Calu3 (cell line): ENCODE data around the gene ARHGAP6. TPM values are rescaled to one million over a fixed set of nuclear protein-coding genes. Genes with fewer than 3 reads are reported as not detected.

Source experiments
- BruUV-seq: library from RNA; stranded (reverse); fragments of 400-500 nt; replicated peaks from 2 replicates; lab custom pipeline; 2021; lab: Mats Ljungman, UMichigan
- CTCF ChIA-PET: fragments of 300-600 bp; sonication (Branson Sonifier 250); formaldehyde crosslinking; loops from one replicate; lab custom pipeline; 2022; ENCODE audit warnings: antibody characterized with exemption; lab: Charles Lee
- DNase-seq: peaks from one replicate; pipeline ENCODE4 v3.0.0; 2022
- H3K27ac Mint-ChIP-seq: one replicate; pipeline ENCODE4 v1.8.0; 2022; ENCODE audit warnings: mixed read lengths; ENCODE audit not compliant: unreplicated experiment
- H3K27me3 Mint-ChIP-seq: one replicate; pipeline ENCODE4 v1.8.0; 2022; ENCODE audit warnings: mixed read lengths; ENCODE audit not compliant: unreplicated experiment
- H3K36me3 Mint-ChIP-seq: one replicate; pipeline ENCODE4 v1.8.0; 2022; ENCODE audit warnings: mild to moderate bottlenecking, moderate library complexity, mixed read lengths; ENCODE audit not compliant: insufficient read depth, unreplicated experiment
- H3K4me1 Mint-ChIP-seq: one replicate; pipeline ENCODE4 v1.8.0; 2022; ENCODE audit warnings: mild to moderate bottlenecking, low read depth, mixed read lengths; ENCODE audit not compliant: unreplicated experiment
- H3K4me3 Mint-ChIP-seq: one replicate; pipeline ENCODE4 v1.8.0; 2022; ENCODE audit warnings: mild to moderate bottlenecking, low read depth, moderate library complexity, mixed read lengths; ENCODE audit not compliant: unreplicated experiment
- H3K9me3 Mint-ChIP-seq: one replicate; pipeline ENCODE4 v1.8.0; 2022; ENCODE audit warnings: low read depth, mixed read lengths; ENCODE audit not compliant: unreplicated experiment
- intact Hi-C: fragments of 100-400 bp; cut with micrococcal nuclease; formaldehyde crosslinking; loops from one replicate; pipeline ENCODE4 v1.10.0; 2022; ENCODE audit not compliant: unreplicated experiment
- total RNA-seq: library from RNA; stranded (reverse); gene quantifications from 2 replicates; pipeline ENCODE4 v1.2.3, GENCODE V29; 2022
- TF ChIP-seq, protein P1 (sequence below): fragments of 200-600 bp; IDR thresholded peaks from one replicate; pipeline ENCODE4 v1.8.0; 2022; ENCODE audit warnings: antibody characterized with exemption; ENCODE audit not compliant: unreplicated experiment

Gene ARHGAP6
- total RNA-seq, 1 experiment from 2014 or later, result not detected

DNA sequence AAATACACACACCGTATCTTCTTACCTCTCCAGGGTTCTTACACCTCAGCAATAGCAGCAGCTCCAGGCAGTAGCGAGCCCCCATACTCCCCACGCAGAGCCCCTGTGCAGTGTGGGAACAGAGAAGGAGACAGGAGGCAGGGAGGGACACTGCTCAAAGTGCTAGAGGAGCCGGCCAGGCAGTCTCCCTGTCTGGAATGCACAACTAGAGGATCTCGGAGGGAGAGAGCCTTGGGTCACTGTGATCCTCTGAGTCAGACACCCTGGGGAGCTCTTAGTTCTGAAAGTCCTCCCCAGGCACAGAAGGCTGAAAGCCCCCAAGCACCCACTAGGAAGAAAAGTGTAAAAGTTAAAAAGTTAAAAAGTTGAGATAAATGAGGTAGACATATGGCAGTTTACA is 356.5 kb downstream of the ARHGAP6 start:
- CTCF ChIA-PET, result no interaction called here
- Mint-ChIP-seq H3K4me1 (no peaks in the 10 kb centered on the region), H3K4me3 (no peak overlapping the region), H3K27me3 (peaks cover 12% of the 10 kb centered on the region), H3K36me3 (no peaks in the 10 kb centered on the region), H3K27ac (no peak overlapping the region), H3K9me3 (no peaks in the 10 kb centered on the region)
- intact Hi-C loops, result no loop called here
- DNase-seq, result no peak
- TF ChIP-seq, protein P1, sequence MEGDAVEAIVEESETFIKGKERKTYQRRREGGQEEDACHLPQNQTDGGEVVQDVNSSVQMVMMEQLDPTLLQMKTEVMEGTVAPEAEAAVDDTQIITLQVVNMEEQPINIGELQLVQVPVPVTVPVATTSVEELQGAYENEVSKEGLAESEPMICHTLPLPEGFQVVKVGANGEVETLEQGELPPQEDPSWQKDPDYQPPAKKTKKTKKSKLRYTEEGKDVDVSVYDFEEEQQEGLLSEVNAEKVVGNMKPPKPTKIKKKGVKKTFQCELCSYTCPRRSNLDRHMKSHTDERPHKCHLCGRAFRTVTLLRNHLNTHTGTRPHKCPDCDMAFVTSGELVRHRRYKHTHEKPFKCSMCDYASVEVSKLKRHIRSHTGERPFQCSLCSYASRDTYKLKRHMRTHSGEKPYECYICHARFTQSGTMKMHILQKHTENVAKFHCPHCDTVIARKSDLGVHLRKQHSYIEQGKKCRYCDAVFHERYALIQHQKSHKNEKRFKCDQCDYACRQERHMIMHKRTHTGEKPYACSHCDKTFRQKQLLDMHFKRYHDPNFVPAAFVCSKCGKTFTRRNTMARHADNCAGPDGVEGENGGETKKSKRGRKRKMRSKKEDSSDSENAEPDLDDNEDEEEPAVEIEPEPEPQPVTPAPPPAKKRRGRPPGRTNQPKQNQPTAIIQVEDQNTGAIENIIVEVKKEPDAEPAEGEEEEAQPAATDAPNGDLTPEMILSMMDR, result no peak
- BruUV-seq, result no TSS peak

DNA sequence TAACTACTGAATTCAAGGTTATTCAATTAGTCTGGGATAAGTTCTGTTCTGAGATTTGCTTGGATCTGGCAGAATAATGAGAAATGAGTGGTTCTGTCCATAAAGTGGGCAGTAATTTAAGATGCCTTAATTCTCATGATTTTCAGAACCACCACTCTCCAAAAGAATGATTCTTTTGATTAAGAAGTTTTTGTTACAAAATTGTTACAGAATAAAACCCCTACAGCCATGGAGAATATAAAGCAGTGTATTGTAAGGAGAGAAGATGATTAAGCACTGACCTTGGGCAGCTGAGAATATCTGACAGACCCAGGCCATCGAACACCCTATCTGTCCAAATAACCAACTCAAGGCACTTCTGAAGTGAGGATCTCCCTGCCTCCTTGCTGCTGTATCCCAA is 360.1 kb downstream of the ARHGAP6 start:
- no TSS peak for BruUV-seq
- H3K27me3 Mint-ChIP-seq, result peaks cover 12% of the 10 kb centered on the region
- no peaks in the 10 kb centered on the region for H3K9me3 Mint-ChIP-seq
- CTCF ChIA-PET, result no interaction called here
- no peak overlapping the region for H3K27ac Mint-ChIP-seq
- H3K36me3 Mint-ChIP-seq, result no peaks in the 10 kb centered on the region
- H3K4me1 Mint-ChIP-seq, result no peaks in the 10 kb centered on the region
- DNase-seq, result no peak
- H3K4me3 Mint-ChIP-seq, result no peak overlapping the region
- intact Hi-C loops, result no loop called here
- TF ChIP-seq, protein P1, result no peak

DNA sequence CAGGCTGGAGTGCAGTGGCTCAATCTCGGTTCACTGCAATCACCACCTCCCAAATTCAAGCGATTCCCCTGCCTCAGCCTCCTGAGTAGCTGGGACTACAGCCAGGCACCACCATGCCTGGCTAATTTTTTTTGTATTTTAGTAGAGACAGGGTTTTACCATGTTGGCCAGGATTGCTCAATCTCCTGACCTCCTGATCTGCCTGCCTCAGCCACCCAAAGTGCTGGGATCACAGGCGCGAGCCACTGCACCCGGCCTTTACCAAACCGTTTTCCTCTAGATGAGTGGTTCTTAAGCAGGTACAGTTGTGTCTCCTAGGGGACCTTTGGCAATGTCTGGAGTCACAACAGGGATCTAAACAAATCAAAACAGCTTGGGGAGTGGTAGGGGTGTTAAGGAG is 360.9 kb downstream of the ARHGAP6 start:
- intact Hi-C loops, result no loop called here
- H3K4me3 Mint-ChIP-seq, result no peak overlapping the region
- CTCF ChIA-PET, result no interaction called here
- H3K27ac Mint-ChIP-seq, result no peak overlapping the region
- no peaks in the 10 kb centered on the region for H3K36me3 Mint-ChIP-seq
- no peaks in the 10 kb centered on the region for H3K4me1 Mint-ChIP-seq
- TF ChIP-seq, protein P1, result no peak
- DNase-seq, result no peak
- H3K9me3 Mint-ChIP-seq, result no peaks in the 10 kb centered on the region
- no TSS peak for BruUV-seq
- peaks cover 12% of the 10 kb centered on the region for H3K27me3 Mint-ChIP-seq

DNA sequence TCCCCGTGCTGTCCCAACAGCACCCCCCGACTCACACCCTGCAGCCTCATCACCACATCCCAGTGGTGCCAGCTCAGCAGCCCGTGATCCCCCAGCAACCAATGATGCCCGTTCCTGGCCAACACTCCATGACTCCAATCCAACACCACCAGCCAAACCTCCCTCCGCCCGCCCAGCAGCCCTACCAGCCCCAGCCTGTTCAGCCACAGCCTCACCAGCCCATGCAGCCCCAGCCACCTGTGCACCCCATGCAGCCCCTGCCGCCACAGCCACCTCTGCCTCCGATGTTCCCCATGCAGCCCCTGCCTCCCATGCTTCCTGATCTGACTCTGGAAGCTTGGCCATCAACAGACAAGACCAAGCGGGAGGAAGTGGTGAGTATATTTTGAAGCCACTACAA is 367.1 kb downstream of the ARHGAP6 start:
- TF ChIP-seq, protein P1, result no peak
- no TSS peak for BruUV-seq

DNA sequence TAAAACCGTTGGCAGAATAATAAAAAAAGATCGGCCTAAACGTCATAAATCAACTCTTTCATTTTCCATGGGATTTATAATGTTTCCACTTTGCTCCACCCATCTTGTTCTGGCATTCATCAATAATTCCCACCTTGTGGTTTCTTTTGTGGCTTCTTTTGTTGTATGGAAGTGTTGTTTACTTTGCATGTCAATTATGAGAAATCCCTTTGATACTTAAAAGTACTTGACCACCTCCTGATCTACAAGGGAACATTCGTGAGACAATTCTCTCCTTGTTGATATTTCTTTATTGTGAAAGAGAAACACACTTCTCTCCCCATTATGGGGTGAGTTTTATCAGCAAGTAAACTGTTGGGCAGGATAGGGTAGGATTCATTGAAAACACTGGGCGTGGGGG is 369.7 kb downstream of the ARHGAP6 start:
- intact Hi-C loops, result no loop called here
- CTCF ChIA-PET, result no interaction called here
- no peak for DNase-seq
- H3K4me3 Mint-ChIP-seq, result no peak overlapping the region
- no peak overlapping the region for H3K27ac Mint-ChIP-seq
- H3K27me3 Mint-ChIP-seq, result no peaks in the 10 kb centered on the region
- BruUV-seq, result no TSS peak
- no peaks in the 10 kb centered on the region for H3K9me3 Mint-ChIP-seq
- H3K36me3 Mint-ChIP-seq, result no peaks in the 10 kb centered on the region
- H3K4me1 Mint-ChIP-seq, result no peaks in the 10 kb centered on the region
- TF ChIP-seq, protein P1, result no peak

More for the DNA sequence above, 367.1 kb downstream of the ARHGAP6 start:
- CTCF ChIA-PET, result no interaction called here
- Mint-ChIP-seq H3K36me3 (no peaks in the 10 kb centered on the region), H3K4me1 (no peaks in the 10 kb centered on the region), H3K4me3 (no peak overlapping the region), H3K27me3 (no peaks in the 10 kb centered on the region), H3K27ac (no peak overlapping the region), H3K9me3 (no peaks in the 10 kb centered on the region)
- DNase-seq, result no peak
- intact Hi-C loops, result no loop called here
